Osteocyte (in vitro differentiated cells): Measurements from ENCODE around the gene LRP1B. TPM values are rescaled to one million over a fixed set of nuclear protein-coding genes. Genes with fewer than 3 reads are reported as not detected.

Experiments used
- DNase-seq: peaks from one replicate; pipeline ENCODE4 v3.0.0; 2021; ENCODE audit warnings: mixed read lengths; ENCODE audit not compliant: unreplicated experiment; ENCODE audit errors: extremely low spot score
- H3K27ac Mint-ChIP-seq: one replicate; pipeline ENCODE4 v1.8.0; 2021; ENCODE audit warnings: mild to moderate bottlenecking, mixed read lengths; ENCODE audit not compliant: unreplicated experiment
- H3K27me3 Mint-ChIP-seq: one replicate; pipeline ENCODE4 v1.8.0; 2021; ENCODE audit warnings: mixed read lengths; ENCODE audit not compliant: unreplicated experiment
- H3K36me3 Mint-ChIP-seq: one replicate; pipeline ENCODE4 v1.8.0; 2021; ENCODE audit warnings: mixed read lengths; ENCODE audit not compliant: unreplicated experiment
- H3K4me1 Mint-ChIP-seq: one replicate; pipeline ENCODE4 v1.8.0; 2021; ENCODE audit warnings: mixed read lengths; ENCODE audit not compliant: unreplicated experiment
- H3K4me3 Mint-ChIP-seq: one replicate; pipeline ENCODE4 v1.8.0; 2021; ENCODE audit warnings: mild to moderate bottlenecking, moderate library complexity, mixed read lengths; ENCODE audit not compliant: unreplicated experiment
- H3K9me3 Mint-ChIP-seq: one replicate; pipeline ENCODE4 v1.8.0; 2021; ENCODE audit warnings: mixed read lengths; ENCODE audit not compliant: unreplicated experiment
- CTCF ChIP-seq: fragments of 200-600 bp; sonication (generic); IDR thresholded peaks from 2 replicates; pipeline ENCODE4 v1.5.0; 2021; ENCODE audit warnings: antibody characterized with exemption, mild to moderate bottlenecking, moderate library complexity
- total RNA-seq: library from RNA; stranded (reverse); gene quantifications from 2 replicates; pipeline ENCODE4 v1.2.1, GENCODE V29; 2021

LRP1B gene
- total RNA-seq, 1 donor from 2014 or later: 3.6 TPM

- Mint-ChIP-seq H3K36me3 (no peaks in the 10 kb centered on the region), H3K4me3 (no peak overlapping the region), H3K27me3 (no peaks in the 10 kb centered on the region), H3K4me1 (no peaks in the 10 kb centered on the region), H3K27ac (no peak overlapping the region), H3K9me3 (no peaks in the 10 kb centered on the region)
- DNase-seq: no peak
- no peak for TF ChIP-seq CTCF
These were observed 454.7 kb downstream of the LRP1B start for GRCh38 chr2:141676139-141676538.

GRCh38 chr2:141666191-141666590, 464.6 kb downstream of the LRP1B start:
- Mint-ChIP-seq H3K36me3 (peaks cover 1% of the 10 kb centered on the region), H3K4me3 (no peak overlapping the region), H3K27ac (no peak overlapping the region), H3K27me3 (no peaks in the 10 kb centered on the region), H3K9me3 (peaks cover 19% of the 10 kb centered on the region), H3K4me1 (no peaks in the 10 kb centered on the region)
- no peak for TF ChIP-seq CTCF
- DNase-seq: no peak

- H3K4me3 Mint-ChIP-seq: no peak overlapping the region
- H3K27me3 Mint-ChIP-seq: no peaks in the 10 kb centered on the region
- H3K4me1 Mint-ChIP-seq: no peaks in the 10 kb centered on the region
These were observed 470.6 kb downstream of the LRP1B start for GRCh38 chr2:141660232-141660631.

GRCh38 chr2:141654311-141654710, 476.5 kb downstream of the LRP1B start:
- no peak overlapping the region for H3K4me3 Mint-ChIP-seq
- DNase-seq: no peak
- H3K27me3 Mint-ChIP-seq: no peaks in the 10 kb centered on the region
- no peak overlapping the region for H3K27ac Mint-ChIP-seq
- TF ChIP-seq CTCF: no peak
- no peaks in the 10 kb centered on the region for H3K36me3 Mint-ChIP-seq
- H3K4me1 Mint-ChIP-seq: no peaks in the 10 kb centered on the region
- H3K9me3 Mint-ChIP-seq: no peaks in the 10 kb centered on the region

More at GRCh38 chr2:141660232-141660631, 470.6 kb downstream of the LRP1B start:
- Mint-ChIP-seq H3K36me3 (peaks cover 1% of the 10 kb centered on the region), H3K27ac (no peak overlapping the region), H3K9me3 (peaks cover 19% of the 10 kb centered on the region)
- no peak for DNase-seq
- no peak for TF ChIP-seq CTCF

GRCh38 chr2:141653184-141653583, 477.6 kb downstream of the LRP1B start:
- Mint-ChIP-seq H3K27ac (no peak overlapping the region), H3K4me1 (no peaks in the 10 kb centered on the region), H3K4me3 (no peak overlapping the region), H3K27me3 (no peaks in the 10 kb centered on the region), H3K9me3 (no peaks in the 10 kb centered on the region), H3K36me3 (no peaks in the 10 kb centered on the region)
- no peak for DNase-seq
- no peak for TF ChIP-seq CTCF
